ENCODE results near the gene REG4. TPM values are rescaled to one million over a fixed set of nuclear protein-coding genes. Genes with fewer than 3 reads are reported as not detected.

REG4 gene
- total and polyA plus RNA-seq, 10 of the 15 experiments (the other 5 are each of a cell fraction or from before 2014, with no cell fraction given): not detected

DNA sequence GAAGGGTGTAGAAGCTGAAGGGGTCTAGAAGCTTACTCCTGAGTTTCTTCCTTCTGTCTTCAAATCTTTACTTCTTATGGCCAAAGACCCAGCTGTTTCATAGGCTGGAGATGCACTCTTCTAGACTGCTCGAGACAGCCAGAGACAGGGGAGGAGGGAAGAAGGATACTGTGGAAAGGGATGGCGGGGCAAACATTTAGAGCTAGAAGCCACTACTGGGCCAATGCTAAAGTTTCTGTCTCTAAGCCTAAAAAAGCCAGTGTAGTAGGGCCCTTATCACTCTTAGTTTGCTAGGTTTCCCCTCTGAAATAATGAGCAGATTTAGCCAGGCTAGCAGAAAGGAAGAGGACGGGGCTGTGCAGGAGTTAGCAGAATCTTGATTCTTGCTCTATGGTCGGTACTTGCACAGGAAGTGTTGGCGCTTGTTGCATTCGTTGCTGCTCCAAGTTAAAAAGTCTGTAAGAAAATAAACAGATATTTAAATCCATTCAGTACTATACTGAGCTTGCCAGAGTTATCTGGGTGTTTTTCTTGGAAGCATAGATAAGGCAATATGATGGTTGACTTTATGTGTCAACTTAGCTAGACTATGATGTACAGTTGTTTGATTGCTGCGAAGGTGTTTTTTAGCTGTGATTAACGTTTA, 16.9 kb downstream of the REG4 start (continued):
- TF ChIP-seq, protein P1, sequence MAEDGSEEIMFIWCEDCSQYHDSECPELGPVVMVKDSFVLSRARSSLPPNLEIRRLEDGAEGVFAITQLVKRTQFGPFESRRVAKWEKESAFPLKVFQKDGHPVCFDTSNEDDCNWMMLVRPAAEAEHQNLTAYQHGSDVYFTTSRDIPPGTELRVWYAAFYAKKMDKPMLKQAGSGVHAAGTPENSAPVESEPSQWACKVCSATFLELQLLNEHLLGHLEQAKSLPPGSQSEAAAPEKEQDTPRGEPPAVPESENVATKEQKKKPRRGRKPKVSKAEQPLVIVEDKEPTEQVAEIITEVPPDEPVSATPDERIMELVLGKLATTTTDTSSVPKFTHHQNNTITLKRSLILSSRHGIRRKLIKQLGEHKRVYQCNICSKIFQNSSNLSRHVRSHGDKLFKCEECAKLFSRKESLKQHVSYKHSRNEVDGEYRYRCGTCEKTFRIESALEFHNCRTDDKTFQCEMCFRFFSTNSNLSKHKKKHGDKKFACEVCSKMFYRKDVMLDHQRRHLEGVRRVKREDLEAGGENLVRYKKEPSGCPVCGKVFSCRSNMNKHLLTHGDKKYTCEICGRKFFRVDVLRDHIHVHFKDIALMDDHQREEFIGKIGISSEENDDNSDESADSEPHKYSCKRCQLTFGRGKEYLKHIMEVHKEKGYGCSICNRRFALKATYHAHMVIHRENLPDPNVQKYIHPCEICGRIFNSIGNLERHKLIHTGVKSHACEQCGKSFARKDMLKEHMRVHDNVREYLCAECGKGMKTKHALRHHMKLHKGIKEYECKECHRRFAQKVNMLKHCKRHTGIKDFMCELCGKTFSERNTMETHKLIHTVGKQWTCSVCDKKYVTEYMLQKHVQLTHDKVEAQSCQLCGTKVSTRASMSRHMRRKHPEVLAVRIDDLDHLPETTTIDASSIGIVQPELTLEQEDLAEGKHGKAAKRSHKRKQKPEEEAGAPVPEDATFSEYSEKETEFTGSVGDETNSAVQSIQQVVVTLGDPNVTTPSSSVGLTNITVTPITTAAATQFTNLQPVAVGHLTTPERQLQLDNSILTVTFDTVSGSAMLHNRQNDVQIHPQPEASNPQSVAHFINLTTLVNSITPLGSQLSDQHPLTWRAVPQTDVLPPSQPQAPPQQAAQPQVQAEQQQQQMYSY (CRISPR knock-in tag; IDR thresholded peaks at IDR 0.05): no peak
- TF ChIP-seq RBBP5 (conservative IDR thresholded peaks at IDR 0.05): no peak
- no peak for TF ChIP-seq FOXM1 (IDR thresholded peaks at IDR 0.05; ENCODE audit: low read depth, low read length)
- TF ChIP-seq HDAC2 (IDR thresholded peaks at IDR 0.05): no peak
- TF ChIP-seq CBX5 (IDR thresholded peaks at IDR 0.05; ENCODE audit: low read depth): no peak
- TF ChIP-seq BACH1 (IDR thresholded peaks at IDR 0.05; ENCODE audit: borderline replicate concordance): no peak
- TF ChIP-seq, protein P2, sequence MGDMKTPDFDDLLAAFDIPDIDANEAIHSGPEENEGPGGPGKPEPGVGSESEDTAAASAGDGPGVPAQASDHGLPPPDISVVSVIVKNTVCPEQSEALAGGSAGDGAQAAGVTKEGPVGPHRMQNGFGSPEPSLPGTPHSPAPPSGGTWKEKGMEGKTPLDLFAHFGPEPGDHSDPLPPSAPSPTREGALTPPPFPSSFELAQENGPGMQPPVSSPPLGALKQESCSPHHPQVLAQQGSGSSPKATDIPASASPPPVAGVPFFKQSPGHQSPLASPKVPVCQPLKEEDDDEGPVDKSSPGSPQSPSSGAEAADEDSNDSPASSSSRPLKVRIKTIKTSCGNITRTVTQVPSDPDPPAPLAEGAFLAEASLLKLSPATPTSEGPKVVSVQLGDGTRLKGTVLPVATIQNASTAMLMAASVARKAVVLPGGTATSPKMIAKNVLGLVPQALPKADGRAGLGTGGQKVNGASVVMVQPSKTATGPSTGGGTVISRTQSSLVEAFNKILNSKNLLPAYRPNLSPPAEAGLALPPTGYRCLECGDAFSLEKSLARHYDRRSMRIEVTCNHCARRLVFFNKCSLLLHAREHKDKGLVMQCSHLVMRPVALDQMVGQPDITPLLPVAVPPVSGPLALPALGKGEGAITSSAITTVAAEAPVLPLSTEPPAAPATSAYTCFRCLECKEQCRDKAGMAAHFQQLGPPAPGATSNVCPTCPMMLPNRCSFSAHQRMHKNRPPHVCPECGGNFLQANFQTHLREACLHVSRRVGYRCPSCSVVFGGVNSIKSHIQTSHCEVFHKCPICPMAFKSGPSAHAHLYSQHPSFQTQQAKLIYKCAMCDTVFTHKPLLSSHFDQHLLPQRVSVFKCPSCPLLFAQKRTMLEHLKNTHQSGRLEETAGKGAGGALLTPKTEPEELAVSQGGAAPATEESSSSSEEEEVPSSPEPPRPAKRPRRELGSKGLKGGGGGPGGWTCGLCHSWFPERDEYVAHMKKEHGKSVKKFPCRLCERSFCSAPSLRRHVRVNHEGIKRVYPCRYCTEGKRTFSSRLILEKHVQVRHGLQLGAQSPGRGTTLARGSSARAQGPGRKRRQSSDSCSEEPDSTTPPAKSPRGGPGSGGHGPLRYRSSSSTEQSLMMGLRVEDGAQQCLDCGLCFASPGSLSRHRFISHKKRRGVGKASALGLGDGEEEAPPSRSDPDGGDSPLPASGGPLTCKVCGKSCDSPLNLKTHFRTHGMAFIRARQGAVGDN (IDR thresholded peaks at IDR 0.05): no peak
- no peak for TF ChIP-seq DPF2 (IDR thresholded peaks at IDR 0.05)
- no peak for TF ChIP-seq GABPA (IDR thresholded peaks at IDR 0.05; ENCODE audit: low read depth)
- TF ChIP-seq ZSCAN29 (IDR thresholded peaks at IDR 0.05): no peak
- TF ChIP-seq TBL1XR1 (IDR thresholded peaks at IDR 0.05; ENCODE audit: low read depth, low read length): no peak
- TF ChIP-seq ASH2L (IDR thresholded peaks at IDR 0.05; ENCODE audit: borderline replicate concordance, low read depth): no peak

All from GM12878 (cell line).